Parathyroid adenoma (tissue), 2 donors: Measurements from ENCODE around the gene ST6GALNAC3.

Experiments used
- H2AFZ ChIP-seq: fragments of 300-600 bp; sonication (generic); one replicate; pipeline ENCODE4 v1.7.0; 2017; ENCODE audit warnings: antibody characterized with exemption, mild to moderate bottlenecking
- H3K27ac ChIP-seq: fragments of 300-600 bp; sonication (generic); one replicate; pipeline ENCODE4 v1.7.0; 2017
- H3K27me3 ChIP-seq: fragments of 300-600 bp; sonication (generic); one replicate; pipeline ENCODE4 v1.7.0; 2017; ENCODE audit warnings: low read length; ENCODE audit not compliant: control insufficient read depth, insufficient read depth
- H3K36me3 ChIP-seq: fragments of 300-600 bp; sonication (generic); one replicate; pipeline ENCODE4 v1.7.0; 2017; ENCODE audit warnings: low read length; ENCODE audit not compliant: control insufficient read depth, insufficient read depth
- H3K4me1 ChIP-seq: fragments of 300-600 bp; sonication (generic); one replicate; pipeline ENCODE4 v1.7.0; 2017; ENCODE audit warnings: control low read depth
- H3K4me2 ChIP-seq: fragments of 300-600 bp; sonication (generic); one replicate; pipeline ENCODE4 v1.7.0; 2017; ENCODE audit warnings: low read length
- H3K4me3 ChIP-seq: fragments of 300-600 bp; sonication (generic); one replicate; pipeline ENCODE4 v1.7.0; 2017; ENCODE audit warnings: low read depth, low read length
- H3K79me2 ChIP-seq: fragments of 300-600 bp; sonication (generic); one replicate; pipeline ENCODE4 v1.7.0; 2017; ENCODE audit warnings: control low read depth
- H3K9ac ChIP-seq: fragments of 300-600 bp; sonication (generic); one replicate; pipeline ENCODE4 v1.7.0; 2017; ENCODE audit warnings: mild to moderate bottlenecking
- H3K9me3 ChIP-seq: fragments of 300-600 bp; sonication (generic); one replicate; pipeline ENCODE4 v1.7.0; 2017; ENCODE audit warnings: low read length; ENCODE audit not compliant: control insufficient read depth
- TF ChIP-seq, protein P1 (sequence below): fragments of 300-600 bp; sonication (generic); IDR thresholded peaks from one replicate; pipeline ENCODE4 v1.7.0; 2017; ENCODE audit warnings: antibody characterized with exemption, mild to moderate bottlenecking
- donor health status: primary hyperparathyroidism.

Gene ST6GALNAC3

GRCh38 chr1:76291737-76292136 is 217.2 kb downstream of the ST6GALNAC3 start:
- no peaks in the 10 kb centered on the region for H3K27me3 ChIP-seq
- TF ChIP-seq, protein P1, sequence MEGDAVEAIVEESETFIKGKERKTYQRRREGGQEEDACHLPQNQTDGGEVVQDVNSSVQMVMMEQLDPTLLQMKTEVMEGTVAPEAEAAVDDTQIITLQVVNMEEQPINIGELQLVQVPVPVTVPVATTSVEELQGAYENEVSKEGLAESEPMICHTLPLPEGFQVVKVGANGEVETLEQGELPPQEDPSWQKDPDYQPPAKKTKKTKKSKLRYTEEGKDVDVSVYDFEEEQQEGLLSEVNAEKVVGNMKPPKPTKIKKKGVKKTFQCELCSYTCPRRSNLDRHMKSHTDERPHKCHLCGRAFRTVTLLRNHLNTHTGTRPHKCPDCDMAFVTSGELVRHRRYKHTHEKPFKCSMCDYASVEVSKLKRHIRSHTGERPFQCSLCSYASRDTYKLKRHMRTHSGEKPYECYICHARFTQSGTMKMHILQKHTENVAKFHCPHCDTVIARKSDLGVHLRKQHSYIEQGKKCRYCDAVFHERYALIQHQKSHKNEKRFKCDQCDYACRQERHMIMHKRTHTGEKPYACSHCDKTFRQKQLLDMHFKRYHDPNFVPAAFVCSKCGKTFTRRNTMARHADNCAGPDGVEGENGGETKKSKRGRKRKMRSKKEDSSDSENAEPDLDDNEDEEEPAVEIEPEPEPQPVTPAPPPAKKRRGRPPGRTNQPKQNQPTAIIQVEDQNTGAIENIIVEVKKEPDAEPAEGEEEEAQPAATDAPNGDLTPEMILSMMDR = no peak
- no peaks in the 10 kb centered on the region for H3K36me3 ChIP-seq
- H3K4me1 ChIP-seq = peaks cover 11% of the 10 kb centered on the region
- H3K4me2 ChIP-seq = no peak overlapping the region
- no peaks in the 10 kb centered on the region for H3K79me2 ChIP-seq
- no peaks in the 10 kb centered on the region for H3K9me3 ChIP-seq
- no peak overlapping the region for H2AFZ ChIP-seq
- H3K4me3 ChIP-seq = no peak overlapping the region
- no peak overlapping the region for H3K9ac ChIP-seq
- no peak overlapping the region for H3K27ac ChIP-seq

DNA sequence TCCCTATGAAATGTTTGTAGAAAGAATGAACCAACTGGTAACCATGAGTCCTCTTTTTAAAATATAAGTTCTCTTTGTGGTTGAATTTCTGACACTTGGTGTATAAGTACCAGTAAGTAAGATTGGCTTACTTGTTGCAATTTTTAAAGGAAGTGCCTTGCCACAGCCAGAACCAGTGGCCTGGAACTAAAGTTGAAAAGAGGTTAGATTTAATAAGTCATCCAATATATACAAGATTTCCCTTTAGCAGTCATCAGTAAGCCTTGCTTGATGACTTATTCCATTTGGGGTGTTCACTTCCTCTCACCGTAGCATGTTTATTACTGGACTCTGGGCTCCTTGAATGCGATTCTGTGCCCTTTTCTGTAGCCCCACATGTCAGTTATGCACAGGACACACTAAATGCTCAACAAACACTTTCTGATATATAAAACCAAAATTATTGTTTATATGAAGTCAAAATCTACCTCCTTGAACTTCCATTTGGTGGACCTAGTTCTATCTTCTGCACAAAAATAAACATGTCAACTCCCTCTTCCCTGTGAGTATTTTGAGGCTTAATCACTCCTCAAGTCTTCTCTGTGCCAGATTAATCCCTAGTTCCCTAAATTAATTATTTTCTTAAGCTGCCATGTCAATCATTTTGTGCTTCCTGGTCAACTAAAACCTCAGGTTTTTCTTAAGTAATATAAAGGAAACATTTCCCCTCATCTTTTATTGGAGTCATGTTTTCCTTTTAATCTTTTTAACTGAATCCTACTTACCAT is 218.1 kb downstream of the ST6GALNAC3 start:
- Histone ChIP-seq H2AFZ (no peak overlapping the region), H3K4me1 (peaks cover 12% of the 10 kb centered on the region), H3K9ac (no peak overlapping the region), H3K27me3 (no peaks in the 10 kb centered on the region), H3K36me3 (no peaks in the 10 kb centered on the region), H3K27ac (no peak overlapping the region), H3K4me2 (no peak overlapping the region), H3K9me3 (no peaks in the 10 kb centered on the region), H3K79me2 (no peaks in the 10 kb centered on the region), H3K4me3 (no peak overlapping the region)
- TF ChIP-seq, protein P1 = no peak

DNA sequence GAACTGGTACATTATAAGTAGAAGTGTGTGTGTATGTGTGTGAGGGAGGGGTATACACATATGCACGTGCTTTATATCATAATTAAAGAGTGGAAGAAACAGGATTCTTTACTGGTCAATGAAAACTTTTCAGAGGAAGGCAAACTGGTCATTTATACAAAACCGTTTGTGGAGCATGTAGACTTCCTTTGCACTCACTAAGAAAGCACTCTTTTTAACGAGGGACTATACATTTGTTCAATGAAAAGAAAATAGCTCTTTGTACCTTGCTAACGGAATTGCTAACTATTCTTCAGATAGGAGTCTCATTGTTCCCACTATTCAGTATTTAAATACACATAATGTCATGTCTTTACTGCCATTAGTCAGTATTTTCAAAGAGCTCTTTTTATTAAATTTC is 219.3 kb downstream of the ST6GALNAC3 start:
- TF ChIP-seq, protein P1 = no peak
- no peaks in the 10 kb centered on the region for H3K27me3 ChIP-seq
- H3K4me3 ChIP-seq = no peak overlapping the region
- H3K9me3 ChIP-seq = no peaks in the 10 kb centered on the region
- H3K4me1 ChIP-seq = peaks cover 14% of the 10 kb centered on the region
- H3K36me3 ChIP-seq = no peaks in the 10 kb centered on the region
- no peak overlapping the region for H3K9ac ChIP-seq
- peak overlapping the region; percentile 29 for H3K27ac ChIP-seq
- H3K4me2 ChIP-seq = no peak overlapping the region
- no peak overlapping the region for H2AFZ ChIP-seq
- no peaks in the 10 kb centered on the region for H3K79me2 ChIP-seq

DNA sequence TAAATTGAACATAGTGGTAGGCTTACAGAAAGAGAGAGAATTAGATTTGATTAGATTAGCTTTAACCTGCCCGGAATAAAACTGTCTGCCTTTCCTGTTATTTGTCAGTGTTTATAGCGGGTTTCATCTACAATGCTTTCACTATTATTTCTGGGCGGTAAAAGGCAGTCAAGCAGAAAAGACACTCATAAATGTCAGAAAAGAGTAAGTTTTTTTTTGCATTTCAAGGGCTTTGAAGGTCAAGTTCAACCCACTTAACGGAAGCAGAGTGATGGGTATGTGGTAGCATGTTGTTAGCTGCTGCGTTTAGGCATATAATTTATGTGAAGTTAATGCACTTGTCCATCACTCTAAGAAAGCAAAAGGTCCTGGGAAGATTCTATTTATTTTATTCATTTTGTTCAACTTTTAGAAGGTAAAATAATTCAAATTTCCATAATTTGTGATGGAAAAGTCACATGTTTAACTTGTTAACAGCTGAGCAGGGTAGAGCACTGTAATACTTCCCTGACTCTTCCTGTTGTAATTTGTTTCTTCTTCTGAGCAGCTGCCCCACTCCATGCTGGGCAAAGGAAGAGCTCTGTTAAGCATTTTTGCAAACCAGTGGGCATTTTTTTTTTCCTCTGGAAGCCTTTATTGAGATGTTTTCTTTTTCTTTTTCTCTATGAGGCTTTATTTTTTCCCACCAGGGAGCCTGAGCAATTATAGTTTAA is 220.1 kb downstream of the ST6GALNAC3 start:
- no peaks in the 10 kb centered on the region for H3K36me3 ChIP-seq
- H3K4me3 ChIP-seq = no peak overlapping the region
- peak overlapping the region; percentile 50 for H2AFZ ChIP-seq
- H3K4me1 ChIP-seq = peaks cover 15% of the 10 kb centered on the region
- TF ChIP-seq, protein P1 = no peak
- no peaks in the 10 kb centered on the region for H3K79me2 ChIP-seq
- H3K4me2 ChIP-seq = peak overlapping the region; percentile 20
- H3K27me3 ChIP-seq = no peaks in the 10 kb centered on the region
- peak overlapping the region; percentile 39 for H3K27ac ChIP-seq
- no peaks in the 10 kb centered on the region for H3K9me3 ChIP-seq
- H3K9ac ChIP-seq = no peak overlapping the region
